ENCODE measurements around the gene DEGS1. TPM values are rescaled to one million over a fixed set of nuclear protein-coding genes. Genes with fewer than 3 reads are reported as not detected.

The DEGS1 gene
- total and polyA plus RNA-seq, 2 of the 4 experiments (the other 2 are of a cell fraction): 54.8 to 109 TPM

DNA sequence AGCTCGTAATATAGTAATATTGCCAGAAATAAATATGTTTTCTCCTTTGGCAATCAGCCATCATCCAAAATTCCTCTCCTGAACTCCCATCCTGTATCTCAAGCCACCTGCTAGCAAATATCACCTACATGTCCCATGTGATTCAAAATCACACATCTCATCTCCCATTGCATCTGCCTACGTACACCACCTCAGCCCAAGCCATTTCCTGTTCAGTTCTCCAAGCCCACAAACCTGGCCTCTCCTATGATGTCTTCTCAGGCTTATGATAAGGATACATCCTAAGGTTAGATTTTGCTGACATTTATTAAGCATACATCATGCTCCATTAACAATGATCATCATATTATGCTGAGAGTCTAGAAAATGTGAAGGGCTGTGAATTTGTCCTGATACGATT, 31.9 kb upstream of the DEGS1 start:
- H3K4me2 ChIP-seq (ENCODE audit: low read depth, low read length): no peak overlapping the region
- H3K27me3 ChIP-seq (ENCODE audit: control insufficient read depth, insufficient read depth, low read length): no peaks in the 10 kb centered on the region
- no peaks in the 10 kb centered on the region for H3K9me3 ChIP-seq (ENCODE audit: control insufficient read depth, insufficient read depth, low read length)
- no peak overlapping the region for H2AK5ac ChIP-seq (ENCODE audit: low read depth, low read length)
- H3K36me3 ChIP-seq (ENCODE audit: control insufficient read depth, insufficient read depth, low read length): peaks cover 2% of the 10 kb centered on the region; the same call in 1 of the 2 replicates
- no peak overlapping the region for H3K4me3 ChIP-seq (ENCODE audit: insufficient read depth, low read depth, low read length)
- no peak for DNase-seq
- H2BK20ac ChIP-seq (ENCODE audit: low read depth, low read length): no peak overlapping the region
- intact Hi-C loops (cut with micrococcal nuclease): no loop called here
- no peaks in the 10 kb centered on the region for H3K4me1 ChIP-seq (ENCODE audit: control insufficient read depth, insufficient read depth, low read length)
- H2BK5ac ChIP-seq (ENCODE audit: low read depth, low read length, poor library complexity, severe bottlenecking): no peak overlapping the region
- TF ChIP-seq, protein P1, sequence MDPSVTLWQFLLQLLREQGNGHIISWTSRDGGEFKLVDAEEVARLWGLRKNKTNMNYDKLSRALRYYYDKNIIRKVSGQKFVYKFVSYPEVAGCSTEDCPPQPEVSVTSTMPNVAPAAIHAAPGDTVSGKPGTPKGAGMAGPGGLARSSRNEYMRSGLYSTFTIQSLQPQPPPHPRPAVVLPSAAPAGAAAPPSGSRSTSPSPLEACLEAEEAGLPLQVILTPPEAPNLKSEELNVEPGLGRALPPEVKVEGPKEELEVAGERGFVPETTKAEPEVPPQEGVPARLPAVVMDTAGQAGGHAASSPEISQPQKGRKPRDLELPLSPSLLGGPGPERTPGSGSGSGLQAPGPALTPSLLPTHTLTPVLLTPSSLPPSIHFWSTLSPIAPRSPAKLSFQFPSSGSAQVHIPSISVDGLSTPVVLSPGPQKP (IDR thresholded peaks at IDR 0.05; ENCODE audit: borderline replicate concordance, low read depth, low read length): no peak
- TF ChIP-seq MAZ (IDR thresholded peaks at IDR 0.05; ENCODE audit: borderline replicate concordance, low read depth, low read length): no peak
- TF ChIP-seq RCOR1 (IDR thresholded peaks at IDR 0.05; ENCODE audit: insufficient replicate concordance, low read length): no peak
- no peak for TF ChIP-seq RAD21 (IDR thresholded peaks at IDR 0.05; ENCODE audit: low read length)
- TF ChIP-seq SMC3 (IDR thresholded peaks at IDR 0.05; ENCODE audit: low read depth, low read length): no peak
- TF ChIP-seq CEBPB (IDR thresholded peaks at IDR 0.05; ENCODE audit: low read depth, low read length): no peak
- TF ChIP-seq POLR2A (IDR thresholded peaks at IDR 0.05; ENCODE audit: low read depth, low read length): no peak
- no peak for TF ChIP-seq NFE2L2 (IDR thresholded peaks at IDR 0.05; ENCODE audit: low read depth, low read length)
- TF ChIP-seq MXI1 (IDR thresholded peaks at IDR 0.05; ENCODE audit: borderline replicate concordance, low read depth, low read length): no peak
- TF ChIP-seq CHD1 (IDR thresholded peaks at IDR 0.05; ENCODE audit: low read depth, low read length): no peak
- TF ChIP-seq FOS (IDR thresholded peaks at IDR 0.05; ENCODE audit: low read depth, low read length): no peak
- no peak for TF ChIP-seq MAFK (IDR thresholded peaks at IDR 0.05; ENCODE audit: low read depth, low read length)
- TF ChIP-seq, protein P2, sequence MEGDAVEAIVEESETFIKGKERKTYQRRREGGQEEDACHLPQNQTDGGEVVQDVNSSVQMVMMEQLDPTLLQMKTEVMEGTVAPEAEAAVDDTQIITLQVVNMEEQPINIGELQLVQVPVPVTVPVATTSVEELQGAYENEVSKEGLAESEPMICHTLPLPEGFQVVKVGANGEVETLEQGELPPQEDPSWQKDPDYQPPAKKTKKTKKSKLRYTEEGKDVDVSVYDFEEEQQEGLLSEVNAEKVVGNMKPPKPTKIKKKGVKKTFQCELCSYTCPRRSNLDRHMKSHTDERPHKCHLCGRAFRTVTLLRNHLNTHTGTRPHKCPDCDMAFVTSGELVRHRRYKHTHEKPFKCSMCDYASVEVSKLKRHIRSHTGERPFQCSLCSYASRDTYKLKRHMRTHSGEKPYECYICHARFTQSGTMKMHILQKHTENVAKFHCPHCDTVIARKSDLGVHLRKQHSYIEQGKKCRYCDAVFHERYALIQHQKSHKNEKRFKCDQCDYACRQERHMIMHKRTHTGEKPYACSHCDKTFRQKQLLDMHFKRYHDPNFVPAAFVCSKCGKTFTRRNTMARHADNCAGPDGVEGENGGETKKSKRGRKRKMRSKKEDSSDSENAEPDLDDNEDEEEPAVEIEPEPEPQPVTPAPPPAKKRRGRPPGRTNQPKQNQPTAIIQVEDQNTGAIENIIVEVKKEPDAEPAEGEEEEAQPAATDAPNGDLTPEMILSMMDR (conservative IDR thresholded peaks at IDR 0.05; ENCODE audit: low read depth, low read length): no peak
- TF ChIP-seq BHLHE40 (IDR thresholded peaks at IDR 0.05; ENCODE audit: low read depth, low read length): no peak
- TF ChIP-seq, protein P3, sequence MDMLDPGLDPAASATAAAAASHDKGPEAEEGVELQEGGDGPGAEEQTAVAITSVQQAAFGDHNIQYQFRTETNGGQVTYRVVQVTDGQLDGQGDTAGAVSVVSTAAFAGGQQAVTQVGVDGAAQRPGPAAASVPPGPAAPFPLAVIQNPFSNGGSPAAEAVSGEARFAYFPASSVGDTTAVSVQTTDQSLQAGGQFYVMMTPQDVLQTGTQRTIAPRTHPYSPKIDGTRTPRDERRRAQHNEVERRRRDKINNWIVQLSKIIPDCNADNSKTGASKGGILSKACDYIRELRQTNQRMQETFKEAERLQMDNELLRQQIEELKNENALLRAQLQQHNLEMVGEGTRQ (IDR thresholded peaks at IDR 0.05; ENCODE audit: low read depth, low read length): no peak
- TF ChIP-seq RFX5 (IDR thresholded peaks at IDR 0.05; ENCODE audit: low read depth, low read length): no peak
- no peak overlapping the region for H3K23ac ChIP-seq (ENCODE audit: low read depth, low read length)
- H4K20me1 ChIP-seq (ENCODE audit: insufficient read depth, low read length): no peaks in the 10 kb centered on the region
- H3K27ac ChIP-seq (ENCODE audit: insufficient read depth, low read length): no peak overlapping the region
- H3K9ac ChIP-seq (ENCODE audit: low read depth, low read length): no peak overlapping the region
- peaks cover 6 to 13% of the 10 kb centered on the region in 2 experiments; a peak in 2 of 4 replicates for H3K79me1 ChIP-seq (ENCODE audit: low read depth in 1 of 2, low read length in 2 of 2)
- ChIA-PET POLR2A (ENCODE audit: unreplicated experiment) (no interaction called here), CTCF (no interaction called here)
- in situ Hi-C loops (cut with MboI; ENCODE audit: low sequenced_read_pairs): no loop called here
- no peak overlapping the region for H3K4ac ChIP-seq (ENCODE audit: low read depth, low read length)
- H4K91ac ChIP-seq (ENCODE audit: insufficient read depth, low read depth, low read length): no peak overlapping the region
- H3K14ac ChIP-seq (replicated peaks; ENCODE audit: low read depth, low read length): no peak overlapping the region
- no peak overlapping the region for H2BK15ac ChIP-seq (ENCODE audit: low read depth, low read length)
- dilution Hi-C loops (cut with HindIII; ENCODE audit: low sequenced_read_pairs, unreplicated experiment): no loop called here
- no peak overlapping the region for H3K18ac ChIP-seq (ENCODE audit: low read depth, low read length)
- no peak for ATAC-seq (ENCODE audit: low read depth)
- H2AK9ac ChIP-seq (replicated peaks; ENCODE audit: low read depth, low read length, poor library complexity): no peak overlapping the region
- H4K5ac ChIP-seq (ENCODE audit: low read depth, low read length): no peak overlapping the region
- H2AFZ ChIP-seq (replicated peaks; ENCODE audit: low read length, poor library complexity): no peak overlapping the region
- no TSS peak for BruUV-seq (replicated peaks)
- H3K56ac ChIP-seq (ENCODE audit: extremely low read depth, insufficient read depth, low read length): no peak overlapping the region
- no peaks in the 10 kb centered on the region for H3K9me1 ChIP-seq (ENCODE audit: insufficient read depth, low read length)
- no peak overlapping the region for H2BK120ac ChIP-seq (ENCODE audit: low read depth, low read length)
- 0% methylated on average over 1 of the region's 3 CpGs; no CpG with 5 or more reads in 1 of the 2 experiments for WGBS, 2 experiments (ENCODE audit: extremely low coverage in 2 of 2, insufficient read length in 1 of 2)
- H4K8ac ChIP-seq (ENCODE audit: low read depth in 2 of 2, low read length in 2 of 2): no peak overlapping the region

All from IMR-90 (cell line).